Stimulated activated CD4-positive, alpha-beta T cell treated with anti-CD3 and anti-CD28 coated beads, Interleukin-15, amount 100 ng/mL, for 1 hour (primary cell): Measurements from ENCODE around the gene COPZ1.
"Not testable (repeated sequence)": the region's sequence is repeated elsewhere in the genome, so short reads cannot be mapped to it uniquely, and the experiment has no call there.

Source experiments
- DNase-seq, 2 donors: peaks; one replicate each; pipeline ENCODE4 v3.0.0-alpha.2; 2020; ENCODE audit warnings: low read depth in 1 of 2, low spot score in 1 of 2

The COPZ1 gene

DNA sequence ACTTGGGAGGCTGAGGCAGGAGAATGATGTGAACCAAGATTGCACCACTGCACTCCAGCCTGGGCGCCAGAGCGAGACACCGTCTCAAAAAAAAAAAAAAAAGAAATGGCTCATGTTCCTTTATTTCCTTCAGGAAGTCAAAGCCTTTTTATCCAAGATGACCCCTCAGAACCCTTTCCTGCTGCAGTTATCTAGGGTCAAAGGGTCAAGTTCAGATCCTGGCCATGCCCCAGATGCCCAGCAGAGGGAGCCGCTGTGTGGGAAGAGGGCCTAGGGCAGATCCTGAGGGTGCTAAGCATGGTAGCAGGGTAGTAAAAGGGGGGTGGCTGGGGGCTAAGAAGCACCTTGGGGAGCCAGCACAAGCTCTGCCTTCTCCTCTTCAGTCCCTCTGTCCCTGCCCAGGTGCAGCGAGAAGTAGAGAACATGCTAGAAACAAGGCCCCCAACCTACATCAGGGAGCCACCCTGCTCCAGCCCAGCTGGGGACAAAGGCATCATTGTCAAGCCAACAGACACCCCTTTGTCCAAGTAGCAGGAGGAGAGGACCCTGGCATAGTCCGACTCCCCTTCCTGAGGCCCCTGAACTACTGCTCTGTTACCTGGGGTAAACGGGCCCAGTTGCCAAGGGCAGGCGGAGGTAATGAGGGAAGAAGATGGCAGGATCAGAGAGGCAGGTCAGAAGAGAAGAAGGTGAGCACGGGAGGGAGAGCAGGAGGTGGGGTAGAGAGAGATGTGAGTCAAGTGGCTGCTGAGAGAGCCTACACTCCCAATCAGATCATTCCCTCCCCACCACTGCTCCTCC, 30.6 kb upstream of the COPZ1 start:
- peak in 1 of 2 donors; percentile 39 for DNase-seq

DNA sequence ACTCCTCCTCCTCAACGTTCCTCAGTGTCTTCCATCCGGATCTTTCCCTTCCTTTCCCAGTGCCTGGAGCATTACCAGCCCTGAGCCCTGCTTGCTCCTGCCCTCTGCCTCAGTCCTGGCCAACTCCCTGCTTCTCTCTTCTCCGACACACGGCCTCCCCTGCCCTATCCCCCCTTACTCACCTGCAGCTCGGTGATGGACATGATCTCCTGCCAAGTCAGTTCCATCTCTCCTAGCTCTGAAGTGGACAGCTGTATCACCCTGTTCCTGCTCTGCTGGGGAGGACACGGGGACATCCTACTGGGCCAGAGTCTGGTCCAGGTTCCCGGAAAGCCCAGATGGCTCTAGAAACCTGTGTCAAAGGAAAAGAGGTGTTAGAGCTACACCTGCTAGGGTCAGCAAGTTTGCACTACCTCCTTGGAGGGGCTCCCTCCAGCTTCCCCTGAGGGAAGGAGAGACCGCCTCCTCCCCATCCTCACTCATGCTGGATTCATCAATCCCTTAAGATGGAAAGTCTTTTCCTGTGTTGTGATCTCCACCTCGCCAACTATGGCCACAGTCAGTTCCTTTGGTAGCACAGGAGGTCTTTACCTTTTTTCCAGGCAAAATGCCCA, 29.9 kb upstream of the COPZ1 start:
- DNase-seq: no peak

DNA sequence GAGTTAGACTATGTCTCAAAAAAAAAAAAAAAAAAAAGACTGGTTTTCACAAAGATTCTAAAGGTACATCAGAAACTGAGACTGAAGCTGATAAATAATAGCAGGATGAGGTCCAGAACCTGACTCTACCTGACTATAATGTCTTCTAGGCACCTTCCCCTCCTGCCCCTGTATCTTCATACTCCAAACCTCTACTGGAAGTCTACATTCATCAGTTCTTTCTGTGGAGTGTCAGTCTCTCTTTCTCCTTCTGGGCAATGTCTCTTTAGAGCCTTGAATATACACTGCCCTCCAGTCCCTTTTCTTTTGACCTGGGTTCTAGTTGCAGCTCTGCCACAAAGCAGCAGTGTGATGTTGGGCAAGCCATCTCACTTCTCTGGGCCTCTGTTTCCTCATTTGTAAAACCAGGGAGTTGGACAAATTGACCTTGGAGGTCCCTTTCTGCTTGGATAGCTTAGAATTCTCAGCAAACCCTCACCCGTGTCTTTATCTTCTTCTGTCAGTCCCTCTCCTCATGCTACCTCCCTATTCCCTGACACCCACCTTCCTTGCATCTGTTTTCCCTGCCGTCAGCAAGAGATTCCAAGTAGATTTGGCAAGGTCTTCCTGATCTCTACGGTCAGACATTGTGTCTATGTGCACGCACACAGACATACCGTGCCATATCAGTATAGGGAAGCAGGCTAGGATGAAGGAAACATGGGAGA, 28.4 kb upstream of the COPZ1 start:
- DNase-seq: no peak

DNA sequence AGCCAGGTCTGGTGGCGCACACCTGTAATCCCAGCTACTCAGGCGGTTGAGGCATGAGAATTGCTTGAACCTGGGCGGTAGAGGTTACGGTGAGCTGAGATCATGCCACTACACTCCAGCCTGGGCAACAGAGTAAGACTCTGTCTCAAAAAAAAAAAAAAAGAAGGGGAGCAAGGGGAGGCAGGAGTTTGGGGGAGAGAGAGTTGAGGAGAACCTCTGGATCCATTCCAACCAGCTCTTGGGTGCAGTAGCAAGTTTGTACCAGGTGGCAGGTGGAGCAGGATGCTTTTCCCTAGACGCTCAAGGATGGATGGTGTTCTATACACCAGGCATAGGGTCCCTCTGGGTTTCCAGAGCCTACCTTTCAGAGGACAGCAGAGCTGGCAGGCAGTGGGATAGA, 26.0 kb upstream of the COPZ1 start:
- DNase-seq: no peak

DNA sequence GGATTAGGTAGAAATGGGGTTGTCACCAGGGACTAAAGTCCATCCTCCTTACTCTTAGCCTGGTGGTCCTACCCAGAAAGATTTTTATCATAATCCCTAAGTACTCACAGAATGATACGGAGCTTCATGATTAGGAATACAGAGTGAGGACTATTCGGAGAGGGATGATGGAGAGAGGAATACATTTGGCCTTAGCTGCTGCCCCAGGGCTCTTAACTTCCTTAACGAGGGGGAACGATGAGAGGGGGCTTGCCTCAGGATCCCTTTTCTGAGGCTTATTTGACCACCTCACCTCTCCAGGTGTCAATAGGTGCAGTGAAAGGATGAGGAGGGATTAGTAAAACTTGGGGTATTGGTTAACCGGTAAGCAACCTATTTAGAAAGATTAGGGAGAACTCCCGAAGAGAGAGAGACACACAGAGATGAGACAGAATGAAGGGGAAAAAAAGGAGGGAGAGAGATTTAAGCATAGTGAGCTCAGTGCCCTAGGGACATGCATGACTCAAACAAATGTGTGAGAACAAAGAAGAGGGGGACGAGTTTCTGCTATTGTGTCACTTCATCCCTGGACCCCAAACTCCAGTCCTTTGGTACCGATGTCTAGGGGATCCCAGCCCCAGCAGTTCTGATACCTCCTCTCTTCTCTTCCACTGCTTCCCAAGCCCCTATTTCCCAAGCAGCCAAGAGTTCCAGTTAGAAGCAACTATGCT, 25.3 kb upstream of the COPZ1 start:
- DNase-seq: no peak

DNA sequence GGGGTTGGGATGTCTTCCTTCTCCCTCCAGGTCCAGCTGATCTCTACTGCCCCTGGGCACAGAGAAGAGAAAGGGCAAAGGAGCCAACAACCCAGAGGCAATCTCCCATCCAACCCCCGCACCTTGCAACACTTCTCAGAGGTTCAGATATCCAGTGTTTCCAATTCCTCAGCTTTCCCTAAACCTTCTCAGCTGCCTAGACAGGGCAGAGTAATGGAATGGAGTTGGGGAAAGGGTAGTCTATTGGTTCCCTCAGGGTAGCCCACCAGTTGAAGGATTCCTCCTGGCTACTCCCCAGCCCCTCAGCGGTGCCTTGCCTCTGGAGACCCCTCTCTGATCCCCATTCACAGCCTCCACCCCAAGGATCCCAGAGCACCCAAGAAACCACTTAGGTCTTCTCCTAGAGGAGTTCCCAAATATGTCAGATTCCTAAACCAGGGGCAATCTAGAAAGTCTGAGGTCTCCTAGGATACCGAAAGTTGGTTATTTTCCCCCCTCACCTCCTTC, 24.7 kb upstream of the COPZ1 start:
- no peak for DNase-seq

DNA sequence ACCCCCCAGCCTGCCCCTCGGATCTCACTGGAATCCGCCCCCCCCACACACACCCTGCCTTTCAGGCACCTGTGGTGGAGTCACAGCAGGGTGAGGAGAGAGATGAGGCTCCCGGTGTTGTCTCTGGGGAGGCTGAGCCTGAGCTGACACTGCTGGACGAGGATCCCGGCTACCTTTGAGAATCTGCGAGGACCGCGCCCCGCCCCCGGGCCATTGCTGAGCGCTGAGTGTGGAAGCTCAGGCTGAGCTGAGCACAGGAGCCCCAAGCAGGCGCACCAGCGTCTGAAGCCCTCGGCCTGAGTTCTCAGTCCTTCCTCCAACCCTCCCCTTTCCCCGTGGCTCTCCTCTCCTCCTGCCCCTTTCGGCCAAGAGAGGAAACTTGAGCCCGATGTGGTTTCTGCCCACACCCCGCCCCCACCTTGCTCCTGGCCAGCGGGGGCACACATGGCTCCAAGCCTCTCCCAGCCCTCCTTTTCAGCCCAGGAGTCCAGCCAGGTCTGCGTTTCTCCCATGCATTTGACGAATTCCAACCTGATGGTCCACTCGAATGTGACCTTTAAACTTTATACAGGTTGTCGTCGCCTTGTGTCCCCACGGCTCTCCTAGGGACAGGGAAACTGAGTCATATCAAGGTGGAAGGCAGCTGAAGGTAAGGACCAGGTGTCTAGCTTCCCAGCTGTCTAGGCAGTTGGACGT, 24.1 kb upstream of the COPZ1 start, which contains the start of gene NFE2:
TSS of gene NFE2 (minus strand) at position 284 of the 696 bp plus-strand sequence. CDS start 5,767 bp downstream, outside the sequence.
- no peak for DNase-seq

DNA sequence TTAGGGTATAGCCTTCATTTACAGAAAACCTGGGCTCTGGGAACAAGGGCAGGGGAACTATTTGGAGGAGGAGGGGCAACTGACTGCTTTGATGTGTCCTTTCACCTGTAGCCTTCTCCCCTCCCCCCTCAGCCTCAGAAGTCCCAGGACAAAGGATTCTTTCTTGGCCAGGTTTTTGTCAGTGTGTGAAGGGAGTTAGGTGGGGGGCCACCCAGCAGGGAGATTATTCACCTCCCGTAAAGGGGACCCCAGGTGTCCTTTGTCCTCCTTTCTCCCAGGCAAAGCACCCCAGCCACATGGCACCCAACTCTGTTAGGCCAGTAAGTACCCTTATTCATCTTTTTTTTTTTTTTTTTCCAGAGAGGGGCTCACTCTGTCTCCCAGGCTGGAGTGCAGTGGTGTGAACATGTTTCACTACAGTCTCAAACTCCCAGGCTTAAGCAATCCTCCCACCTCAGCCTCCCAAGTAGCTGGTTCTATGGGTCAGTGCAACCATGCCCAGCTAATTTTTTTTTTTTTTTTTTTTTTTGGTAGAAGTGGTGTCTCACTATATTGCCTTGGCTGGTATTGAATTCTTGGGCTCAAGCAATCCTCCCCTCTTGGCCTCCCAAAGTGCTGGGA, 23.4 kb upstream of the COPZ1 start:
- DNase-seq: no peak

DNA sequence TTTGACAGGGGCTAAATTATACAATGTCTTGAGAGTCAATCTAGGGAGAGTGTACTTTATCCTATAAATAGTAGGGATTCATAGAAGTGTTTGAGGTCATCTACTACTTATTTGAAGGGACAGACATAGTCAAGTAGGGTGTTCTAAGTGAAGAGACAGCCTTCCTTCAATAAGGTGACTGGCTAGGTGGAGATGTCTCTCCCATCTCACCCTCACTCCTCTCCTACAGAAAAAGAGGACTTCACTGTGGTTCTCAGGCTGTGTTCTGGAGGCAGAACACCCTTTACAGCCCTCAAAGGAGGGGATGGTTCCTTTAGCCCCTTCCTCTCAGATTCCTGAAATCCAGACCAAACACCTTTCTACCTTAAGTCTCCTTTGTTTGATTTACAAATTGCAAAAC, 21.3 kb upstream of the COPZ1 start:
- no peak for DNase-seq

DNA sequence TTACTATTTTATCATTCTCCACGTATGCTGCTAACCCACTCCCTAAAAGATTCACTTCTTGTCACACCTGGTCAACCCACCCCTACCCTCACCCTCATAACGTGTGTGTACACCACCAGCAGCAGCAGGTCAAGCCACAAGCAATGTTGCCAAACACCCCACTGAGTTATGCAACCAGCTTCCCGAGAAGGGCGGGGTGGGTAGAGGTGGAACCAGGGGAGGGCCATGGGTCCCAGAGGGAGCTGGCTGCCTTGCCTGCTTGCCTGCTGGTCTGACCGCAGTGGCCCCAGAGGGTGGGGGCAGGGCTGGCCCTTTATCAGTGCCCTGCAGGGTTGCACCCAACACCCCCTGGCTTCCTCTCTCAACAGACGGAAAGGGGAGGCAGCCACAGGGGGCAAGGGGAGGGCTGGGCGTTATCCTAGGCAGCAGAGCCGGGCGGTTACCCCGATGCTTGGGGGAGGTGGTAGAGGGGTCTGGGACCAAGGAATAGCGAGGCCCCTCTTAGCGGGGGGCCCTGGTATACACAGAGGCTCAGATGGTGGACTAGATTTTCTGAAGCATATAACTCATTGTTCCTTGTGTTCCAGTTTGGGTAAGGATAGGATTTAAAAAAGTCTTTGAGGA, 20.6 kb upstream of the COPZ1 start:
- no peak for DNase-seq

DNA sequence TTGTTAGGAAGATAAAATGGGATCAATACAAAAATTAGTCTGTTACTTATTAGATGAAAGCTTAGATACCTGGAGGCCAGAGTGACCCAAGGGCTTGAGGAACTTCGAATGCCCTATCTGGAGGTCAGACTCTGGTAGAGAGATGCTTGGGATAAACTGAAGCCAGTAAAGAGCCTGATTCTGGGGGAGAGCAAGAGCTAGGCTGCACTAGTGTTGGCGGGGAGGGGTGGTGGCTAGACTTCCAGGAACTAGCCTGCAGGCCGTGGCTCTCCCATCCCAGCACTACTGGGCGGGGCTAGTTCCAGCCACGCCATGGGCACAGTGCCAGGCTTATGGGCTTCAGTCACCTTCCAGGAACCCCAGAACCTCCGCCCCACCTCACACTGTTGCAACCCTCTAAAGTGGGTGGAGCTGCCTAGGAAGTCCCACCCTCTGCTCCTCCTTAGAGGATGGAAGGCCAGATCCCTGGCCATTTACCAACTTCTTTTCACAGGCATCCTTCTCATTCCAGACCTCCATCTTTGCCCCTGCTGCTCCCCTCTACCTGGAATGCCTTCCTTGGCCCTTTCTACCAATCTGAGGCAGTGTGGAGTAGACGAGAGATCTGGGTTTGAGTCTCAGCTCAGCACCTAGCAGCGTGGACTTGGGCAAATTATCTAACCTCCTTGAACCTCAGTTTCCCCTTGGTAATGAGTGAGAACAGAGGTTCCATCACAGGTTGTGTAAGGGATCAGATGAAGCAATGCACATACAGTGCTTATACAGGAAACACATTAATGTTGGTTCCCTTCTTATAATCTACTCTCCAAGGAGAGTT, 17.8 kb upstream of the COPZ1 start:
- DNase-seq: no peak

DNA sequence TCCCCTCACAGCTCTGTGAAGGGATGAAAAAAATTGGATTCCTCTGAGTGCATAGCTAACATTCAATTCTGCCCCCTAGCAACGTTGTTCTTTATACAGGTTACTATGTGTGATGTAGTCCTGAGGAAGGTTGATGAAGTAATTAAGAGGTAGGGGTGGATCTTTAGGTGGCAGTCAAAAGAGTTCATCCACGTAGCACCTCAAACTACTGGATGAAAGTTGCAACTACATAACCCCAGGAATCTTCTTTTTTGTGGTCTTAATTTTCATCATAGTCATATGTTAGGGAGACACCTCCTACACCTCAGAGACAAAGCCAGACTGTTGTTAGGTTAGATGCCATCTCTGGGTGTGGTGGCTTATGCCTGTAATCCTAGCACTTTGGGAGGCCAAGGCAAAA, 13.9 kb upstream of the COPZ1 start:
- no peak for DNase-seq

DNA sequence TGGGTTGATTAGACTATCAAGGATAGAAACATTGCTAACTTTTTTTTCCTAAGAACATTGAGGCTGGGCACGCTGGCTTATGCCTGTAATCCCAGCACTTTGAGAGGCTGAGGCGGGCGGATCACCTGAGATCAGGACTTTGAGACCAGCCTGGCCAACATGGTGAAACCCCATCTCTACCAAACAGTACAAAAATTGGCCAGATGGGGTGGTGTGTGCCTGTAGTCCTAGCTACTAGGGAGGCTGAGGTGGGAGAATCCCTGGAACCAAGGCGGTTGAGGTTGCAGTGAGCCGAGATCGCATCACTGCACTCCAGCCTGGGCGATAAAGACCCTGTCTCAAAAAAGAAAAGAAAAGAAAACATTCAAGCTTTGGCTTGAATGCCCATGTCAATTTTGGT, 12.6 kb upstream of the COPZ1 start:
- not testable (repeated sequence) for DNase-seq

DNA sequence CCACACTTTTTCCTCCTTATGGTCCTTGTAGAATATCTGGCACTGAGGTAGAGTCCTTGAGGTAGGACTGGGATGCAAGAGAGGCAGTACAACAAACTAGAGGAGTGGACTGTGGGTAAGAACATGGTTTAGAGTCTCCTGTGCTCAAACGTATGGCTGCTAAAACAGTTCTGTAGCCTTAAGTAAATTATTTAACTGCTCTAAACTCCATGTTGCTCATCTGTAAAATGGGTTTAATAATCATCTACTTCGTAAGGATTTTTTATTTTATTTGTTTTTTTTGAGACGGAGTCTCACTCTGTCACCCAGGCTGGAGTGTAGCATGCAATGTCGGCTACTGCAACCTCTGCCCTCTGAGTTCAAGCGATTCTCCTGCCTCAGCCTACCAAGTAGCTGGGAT, 3.6 kb upstream of the COPZ1 start:
- no peak for DNase-seq

DNA sequence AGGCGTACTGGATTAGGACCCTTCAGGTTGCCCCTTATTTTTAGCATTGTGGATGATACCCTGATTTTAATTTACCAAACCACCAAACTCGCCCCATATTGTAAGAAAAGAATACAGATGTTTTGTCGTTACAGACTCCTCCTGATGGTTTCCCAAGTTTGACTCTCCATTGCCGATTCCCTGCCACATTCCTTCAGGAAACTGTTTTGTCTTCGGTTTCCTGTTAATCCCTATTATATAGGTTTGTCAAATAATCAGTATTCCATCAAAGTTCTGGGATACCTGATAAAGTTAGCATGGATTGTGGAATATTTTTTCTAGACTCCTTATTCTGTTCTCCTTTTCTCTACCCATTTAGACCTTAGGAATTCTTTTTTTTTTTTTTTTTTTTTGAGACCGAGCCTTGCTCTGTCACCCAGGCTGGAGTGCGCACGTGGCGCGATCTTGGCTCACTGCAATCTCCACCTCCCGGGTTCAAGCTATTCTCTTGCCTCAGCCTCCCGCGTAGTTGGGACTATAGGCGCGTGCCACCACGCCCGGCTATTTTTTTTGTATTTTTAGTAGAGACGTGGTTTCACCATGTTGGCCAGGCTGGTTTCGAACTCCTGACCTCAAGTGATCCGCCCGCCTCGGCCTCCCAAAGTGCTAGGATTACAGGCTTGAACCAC, 645 bp downstream of the COPZ1 start:
- not testable (repeated sequence) for DNase-seq

DNA sequence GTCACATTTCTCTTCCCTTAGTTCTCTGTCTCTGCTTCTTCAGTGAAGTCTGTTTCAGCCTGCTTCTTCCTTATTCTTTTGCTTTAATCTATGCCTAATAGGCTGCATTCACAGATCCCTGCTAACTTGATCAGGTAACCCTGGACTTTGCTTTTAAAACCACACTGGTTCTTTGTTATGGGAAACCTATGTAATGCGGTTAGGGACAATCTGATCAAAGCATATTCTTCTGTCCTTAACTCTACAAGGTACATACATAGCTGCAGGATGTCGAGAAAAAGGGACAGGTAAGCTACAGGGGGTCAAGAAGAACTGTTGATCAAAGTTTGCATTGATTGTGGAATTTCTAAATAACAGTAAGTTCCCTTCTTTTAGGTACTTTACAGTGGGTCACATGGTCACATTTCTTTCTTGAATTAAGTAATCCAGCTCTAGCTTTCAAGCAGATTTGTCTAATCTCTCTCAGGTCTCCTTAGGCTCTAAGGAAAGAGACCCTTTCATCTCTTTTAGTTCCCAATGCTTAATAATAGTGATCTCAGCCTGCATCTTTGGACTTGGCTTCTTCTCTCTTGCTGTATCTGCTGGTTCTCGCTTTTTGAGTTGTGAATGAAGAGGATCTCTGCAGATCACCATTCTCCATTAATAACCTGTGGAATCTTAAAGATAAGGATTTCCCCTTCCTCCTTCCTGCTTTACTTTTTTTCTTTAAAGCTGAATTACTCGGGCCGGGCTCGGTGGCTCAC, 3.8 kb downstream of the COPZ1 start:
- no peak for DNase-seq

DNA sequence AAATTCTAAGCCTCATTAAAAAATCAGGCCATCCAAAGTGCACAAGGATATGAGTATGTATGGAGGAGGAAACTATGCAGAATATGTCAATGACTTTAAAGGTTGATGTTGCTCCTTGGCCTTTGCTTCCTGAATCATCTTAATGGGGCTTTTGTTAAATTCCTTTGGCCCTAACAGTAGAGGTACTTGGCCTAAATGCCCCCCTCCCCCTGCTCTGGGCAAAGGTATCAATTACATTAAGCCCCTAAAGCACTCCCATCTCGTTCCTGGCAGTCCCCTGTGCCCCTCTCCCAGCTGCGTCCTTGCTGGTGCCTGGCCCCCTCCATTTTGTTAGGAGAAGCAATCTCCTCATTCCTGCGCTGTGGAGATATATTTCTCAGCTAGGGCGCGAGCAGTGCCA, 4.8 kb downstream of the COPZ1 start:
- DNase-seq: no peak

DNA sequence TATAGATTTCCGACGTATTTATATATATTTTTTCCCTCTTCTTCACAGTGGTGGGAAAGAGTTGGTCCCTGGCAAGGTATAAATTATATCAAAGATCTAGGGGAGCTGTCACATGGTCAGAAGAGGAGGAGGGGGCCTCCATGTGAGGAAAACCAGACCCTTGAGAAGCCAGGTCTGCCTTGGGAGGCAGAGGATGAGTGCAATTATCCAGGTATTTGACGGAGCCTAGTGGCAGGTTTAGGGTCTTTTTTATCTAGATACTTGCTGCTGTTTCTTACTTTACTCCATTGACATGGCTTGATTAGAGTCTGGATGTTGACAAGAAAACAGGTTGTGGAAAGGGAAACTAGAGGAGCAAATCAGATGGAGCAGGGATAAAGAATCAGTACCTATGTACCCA, 5.5 kb downstream of the COPZ1 start:
- no peak for DNase-seq
